Stimulated activated CD4-positive, alpha-beta T cell treated with anti-CD3 and anti-CD28 coated beads, Interleukin-2, amount 100 ng/mL, for 48 hours (primary cell): ENCODE data around the gene SF1.
"Not testable (repeated sequence)": the region's sequence is repeated elsewhere in the genome, so short reads cannot be mapped to it uniquely, and the experiment has no call there.

ENCODE experiments used
- DNase-seq, 2 donors: peaks; one replicate each; pipeline ENCODE4 v3.0.0-alpha.2; 2020

Gene SF1, protein sequence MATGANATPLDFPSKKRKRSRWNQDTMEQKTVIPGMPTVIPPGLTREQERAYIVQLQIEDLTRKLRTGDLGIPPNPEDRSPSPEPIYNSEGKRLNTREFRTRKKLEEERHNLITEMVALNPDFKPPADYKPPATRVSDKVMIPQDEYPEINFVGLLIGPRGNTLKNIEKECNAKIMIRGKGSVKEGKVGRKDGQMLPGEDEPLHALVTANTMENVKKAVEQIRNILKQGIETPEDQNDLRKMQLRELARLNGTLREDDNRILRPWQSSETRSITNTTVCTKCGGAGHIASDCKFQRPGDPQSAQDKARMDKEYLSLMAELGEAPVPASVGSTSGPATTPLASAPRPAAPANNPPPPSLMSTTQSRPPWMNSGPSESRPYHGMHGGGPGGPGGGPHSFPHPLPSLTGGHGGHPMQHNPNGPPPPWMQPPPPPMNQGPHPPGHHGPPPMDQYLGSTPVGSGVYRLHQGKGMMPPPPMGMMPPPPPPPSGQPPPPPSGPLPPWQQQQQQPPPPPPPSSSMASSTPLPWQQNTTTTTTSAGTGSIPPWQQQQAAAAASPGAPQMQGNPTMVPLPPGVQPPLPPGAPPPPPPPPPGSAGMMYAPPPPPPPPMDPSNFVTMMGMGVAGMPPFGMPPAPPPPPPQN

DNA sequence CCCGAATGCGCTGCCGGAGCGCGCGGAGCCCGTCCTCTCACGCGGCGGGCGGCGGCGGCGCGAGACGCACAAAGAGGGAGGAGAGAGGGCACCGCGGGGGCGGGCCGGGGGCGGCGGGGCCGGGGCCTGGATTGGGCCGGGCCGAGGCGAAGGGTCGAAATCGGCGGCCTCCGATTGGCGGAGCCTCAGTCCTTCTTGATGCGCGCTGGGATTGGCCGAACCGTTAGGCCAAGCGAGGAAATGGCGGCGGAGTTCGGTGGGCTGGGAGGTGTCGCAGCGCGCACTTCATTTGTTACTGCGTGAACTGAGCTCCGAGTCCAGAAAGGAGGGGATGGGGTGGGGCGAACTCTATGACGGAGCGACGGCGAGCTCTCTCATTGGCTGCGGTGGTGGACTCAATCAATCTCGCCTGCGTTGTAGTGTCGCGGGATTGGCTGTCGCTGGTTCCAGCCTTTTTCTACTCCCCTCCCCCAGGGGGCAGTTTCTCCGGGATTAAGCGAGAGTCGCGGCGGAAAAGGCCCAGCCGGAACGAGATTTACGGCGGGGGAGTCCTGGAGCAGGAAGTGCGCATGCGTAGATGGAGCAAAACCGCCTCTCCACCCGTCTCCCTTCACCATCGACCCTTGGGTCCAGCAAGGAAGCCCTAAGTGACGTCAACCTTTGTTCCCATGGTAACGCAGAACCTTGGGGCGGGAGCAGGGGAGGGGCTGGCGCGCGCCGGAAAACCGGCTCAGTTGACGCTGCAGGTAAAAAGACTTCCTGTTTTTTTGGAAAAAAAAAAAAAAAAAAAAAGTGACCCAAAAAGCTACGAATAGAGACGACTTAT, at the start of gene SF1:
Gene SF1, minus strand, starts transcription at position 70 of the 826 bp plus-strand sequence. CDS start 150 bp downstream, outside the sequence.
- peak; percentile 95 to 97 for DNase-seq

DNA sequence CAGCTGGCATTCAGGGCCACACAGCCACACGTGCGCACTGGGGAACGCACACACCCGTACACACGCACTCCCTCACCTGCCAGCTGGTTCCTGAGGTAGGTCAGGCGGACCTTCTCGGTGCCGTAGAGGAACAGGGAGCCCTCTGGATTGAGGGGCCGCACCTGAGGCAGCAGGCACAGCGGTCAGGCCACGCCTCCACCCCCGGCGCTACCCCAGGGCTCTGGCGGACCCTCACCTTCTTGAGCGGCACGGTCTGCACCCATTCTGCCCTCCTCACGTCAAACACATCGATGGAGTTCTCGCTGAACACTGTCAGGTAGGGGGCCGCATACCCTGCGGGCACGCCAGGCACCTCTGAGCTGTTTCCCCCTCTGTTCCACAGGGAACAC, 49.1 kb upstream of the SF1 start:
- DNase-seq = no peak

GRCh38 chr11:64826578-64827450, 48.5 kb upstream of the SF1 start:
- no peak for DNase-seq

DNA sequence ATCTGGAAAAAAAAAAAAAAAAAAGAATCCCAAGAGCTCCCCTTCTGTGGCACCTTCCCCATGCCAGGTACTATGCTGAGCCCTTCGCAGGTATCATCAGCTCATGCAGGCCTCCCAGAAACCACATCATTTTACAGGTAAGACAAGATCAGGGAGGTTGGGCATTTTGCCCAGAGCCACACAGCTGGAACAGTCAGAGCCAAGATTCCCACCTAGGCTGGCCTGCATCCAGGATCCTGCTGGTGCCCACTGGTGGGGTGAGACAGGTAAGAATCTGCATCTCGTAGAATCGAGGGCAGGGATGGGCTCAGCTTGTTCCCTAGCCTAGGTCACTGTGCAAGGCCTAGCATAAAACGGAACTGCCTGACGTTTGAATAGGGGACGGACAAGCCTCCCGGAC, 47.7 kb upstream of the SF1 start:
- no peak for DNase-seq

DNA sequence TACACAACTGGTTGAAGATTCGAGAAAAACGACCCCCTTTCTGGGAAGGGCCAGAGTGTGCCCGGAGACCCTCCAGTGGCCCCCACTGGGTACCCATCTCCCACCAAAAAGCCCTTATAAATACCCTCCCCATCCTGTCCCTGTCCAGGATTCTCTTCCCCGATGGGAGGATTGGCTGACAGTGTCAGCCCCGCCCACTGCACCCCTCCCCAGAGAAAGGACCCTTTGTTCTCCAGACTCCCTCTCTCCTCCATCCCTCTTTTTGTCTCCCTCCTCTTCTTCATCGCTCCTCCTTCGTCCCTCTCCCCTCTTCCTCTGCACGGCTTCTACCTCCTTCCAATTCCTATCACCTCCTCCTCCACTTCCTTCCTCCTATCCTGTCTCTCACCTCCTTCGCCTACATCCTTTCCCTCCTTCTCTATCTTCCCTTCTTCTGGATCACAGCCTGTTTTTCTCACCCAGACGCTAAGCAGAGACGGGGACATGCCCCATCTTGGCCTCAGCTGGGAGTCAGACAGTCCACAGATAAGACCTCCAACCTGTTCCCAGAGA, 45.3 kb upstream of the SF1 start:
- DNase-seq = no peak

DNA sequence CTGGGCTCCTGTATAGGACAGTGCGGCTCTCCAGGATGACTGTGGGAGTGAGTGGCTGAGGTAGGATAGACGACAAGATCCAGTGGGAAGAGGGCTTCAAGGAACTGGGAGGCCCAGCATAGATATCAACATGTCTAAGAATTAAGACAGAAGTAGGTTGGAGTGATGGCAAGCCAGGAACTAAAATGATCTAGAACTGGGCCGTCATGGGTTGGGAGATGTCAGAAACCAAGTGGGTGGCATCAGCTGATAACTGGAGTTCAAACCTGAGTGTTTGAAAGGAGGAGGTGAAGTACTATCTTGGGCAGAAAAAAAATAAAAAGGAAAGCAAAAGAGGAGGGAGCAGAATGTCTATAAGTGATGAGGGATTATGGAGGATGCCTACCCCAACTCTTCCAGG, 39.1 kb upstream of the SF1 start:
- DNase-seq = no peak

DNA sequence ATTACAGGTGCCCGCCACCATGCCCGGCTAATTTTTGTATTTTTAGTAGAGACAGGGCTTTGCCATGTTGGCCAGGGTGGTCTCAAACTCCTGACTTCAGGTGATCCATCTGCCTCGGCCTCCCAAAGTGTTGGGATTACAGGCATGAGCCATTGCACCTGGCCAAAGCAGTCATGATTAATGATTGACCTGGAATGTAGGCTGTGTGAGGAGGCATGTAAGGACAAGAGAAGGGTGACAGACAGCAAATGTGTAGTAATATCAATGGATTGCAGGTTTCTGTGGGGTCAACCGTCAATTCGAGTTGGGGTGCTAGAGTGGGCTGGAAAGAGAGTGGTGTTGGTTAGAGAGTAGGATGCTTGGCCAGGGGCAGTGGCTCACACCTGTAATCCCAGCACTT, 37.1 kb upstream of the SF1 start:
- not testable (repeated sequence) for DNase-seq

DNA sequence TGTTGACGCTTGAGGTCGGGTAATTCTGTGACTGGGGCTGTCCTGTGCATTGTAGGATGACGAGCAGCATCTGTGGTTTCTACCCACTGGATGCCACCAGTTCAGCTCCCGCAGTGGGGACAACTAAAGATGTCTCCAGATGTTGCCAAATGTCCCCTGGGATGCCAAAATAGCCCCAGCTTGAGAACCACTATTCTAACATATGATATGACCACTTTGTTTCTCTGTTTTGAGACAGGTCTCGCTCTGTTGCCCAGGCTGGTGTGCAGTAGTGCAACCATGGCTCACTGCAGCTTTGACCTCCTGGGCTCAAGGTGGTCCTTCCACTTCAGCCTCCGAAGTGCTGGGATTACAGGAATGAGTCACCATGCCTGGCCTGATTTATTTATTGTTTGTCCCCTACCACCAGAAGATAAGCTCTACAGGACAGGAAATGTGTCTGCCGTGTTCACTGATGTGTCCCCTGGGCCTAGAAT, 36.4 kb upstream of the SF1 start:
- DNase-seq = no peak

GRCh38 chr11:64813826-64814225, 35.5 kb upstream of the SF1 start:
- DNase-seq = no peak

DNA sequence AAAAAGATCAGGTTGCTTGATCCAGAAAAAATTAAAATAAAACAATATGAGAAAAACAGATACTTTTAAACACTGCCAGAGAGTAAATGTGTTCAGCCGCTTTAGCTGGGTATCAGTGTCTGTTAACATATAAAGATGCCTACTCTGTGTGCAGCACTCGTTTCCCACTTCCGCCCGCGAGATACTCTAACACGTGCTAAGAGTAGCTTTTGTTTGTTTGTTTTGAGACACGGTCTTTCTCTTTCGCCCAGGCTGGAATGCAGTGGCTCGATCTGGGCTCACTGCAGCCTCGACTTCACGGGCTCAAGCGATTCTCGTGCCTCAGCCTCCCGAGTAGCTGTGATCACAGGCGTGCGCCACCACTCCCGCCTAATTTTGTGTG, 32.5 kb upstream of the SF1 start:
- peak in 1 of 2 donors; percentile 8 for DNase-seq

DNA sequence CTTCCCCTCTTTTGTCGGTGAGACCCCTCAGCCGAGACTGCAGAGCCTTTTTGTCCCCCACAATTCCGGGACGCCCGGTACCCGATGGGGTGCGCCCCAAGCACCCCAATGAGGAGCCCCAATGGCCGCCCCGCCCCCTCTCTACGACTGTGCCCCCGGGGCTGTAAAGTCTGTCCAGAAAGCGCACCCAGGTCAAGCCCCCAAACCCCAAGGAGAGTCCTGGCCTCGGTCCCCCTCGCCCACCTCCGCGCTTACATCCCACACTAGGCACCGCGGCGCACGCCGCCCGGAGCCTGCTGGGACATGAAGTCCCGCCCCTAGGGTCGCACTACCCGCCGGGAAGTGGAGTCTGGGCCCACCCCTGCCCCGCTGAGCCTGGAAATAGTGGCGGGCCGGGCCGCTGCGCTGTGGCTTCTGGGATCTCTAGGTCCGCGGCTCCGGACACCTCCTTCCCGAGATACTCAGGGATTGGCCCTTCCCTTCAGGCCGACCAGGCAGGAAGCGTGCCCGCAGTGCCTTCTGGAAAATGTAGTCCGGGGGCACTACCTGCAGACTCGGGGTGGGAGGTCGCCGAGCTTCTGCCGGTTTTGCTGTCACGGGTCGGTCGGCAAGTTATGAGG, 32.0 kb upstream of the SF1 start, which contains the start of gene MEN1:
Gene MEN1, minus strand, starts transcription at position 281 of the 620 bp plus-strand sequence. CDS start 442 bp downstream, outside the sequence.
- peak; percentile 74 to 77 for DNase-seq

DNA sequence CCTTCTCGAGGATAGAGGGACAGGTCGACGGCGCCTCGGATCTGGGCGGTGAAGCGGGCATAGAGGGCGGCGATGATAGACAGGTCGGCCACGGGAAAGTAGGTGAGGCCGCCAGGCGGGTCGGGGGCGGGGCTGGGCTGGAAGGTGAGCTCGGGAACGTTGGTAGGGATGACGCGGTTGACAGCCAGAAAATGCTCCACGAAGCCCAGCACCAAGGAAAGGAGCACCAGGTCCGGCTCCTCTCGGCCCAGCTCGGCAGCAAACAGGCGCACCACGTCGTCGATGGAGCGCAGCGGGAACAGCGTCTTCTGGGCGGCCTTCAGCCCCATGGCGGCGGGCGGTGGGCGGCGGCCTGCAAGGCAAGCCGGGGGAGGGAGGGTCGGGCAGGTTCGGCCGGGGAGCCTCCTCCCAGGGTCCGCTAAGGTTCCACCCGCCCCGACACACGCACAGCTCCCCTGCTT, 31.5 kb upstream of the SF1 start:
- DNase-seq = peak in 1 of 2 donors; percentile 7

GRCh38 chr11:64805481-64805880, 27.1 kb upstream of the SF1 start:
- DNase-seq = no peak

DNA sequence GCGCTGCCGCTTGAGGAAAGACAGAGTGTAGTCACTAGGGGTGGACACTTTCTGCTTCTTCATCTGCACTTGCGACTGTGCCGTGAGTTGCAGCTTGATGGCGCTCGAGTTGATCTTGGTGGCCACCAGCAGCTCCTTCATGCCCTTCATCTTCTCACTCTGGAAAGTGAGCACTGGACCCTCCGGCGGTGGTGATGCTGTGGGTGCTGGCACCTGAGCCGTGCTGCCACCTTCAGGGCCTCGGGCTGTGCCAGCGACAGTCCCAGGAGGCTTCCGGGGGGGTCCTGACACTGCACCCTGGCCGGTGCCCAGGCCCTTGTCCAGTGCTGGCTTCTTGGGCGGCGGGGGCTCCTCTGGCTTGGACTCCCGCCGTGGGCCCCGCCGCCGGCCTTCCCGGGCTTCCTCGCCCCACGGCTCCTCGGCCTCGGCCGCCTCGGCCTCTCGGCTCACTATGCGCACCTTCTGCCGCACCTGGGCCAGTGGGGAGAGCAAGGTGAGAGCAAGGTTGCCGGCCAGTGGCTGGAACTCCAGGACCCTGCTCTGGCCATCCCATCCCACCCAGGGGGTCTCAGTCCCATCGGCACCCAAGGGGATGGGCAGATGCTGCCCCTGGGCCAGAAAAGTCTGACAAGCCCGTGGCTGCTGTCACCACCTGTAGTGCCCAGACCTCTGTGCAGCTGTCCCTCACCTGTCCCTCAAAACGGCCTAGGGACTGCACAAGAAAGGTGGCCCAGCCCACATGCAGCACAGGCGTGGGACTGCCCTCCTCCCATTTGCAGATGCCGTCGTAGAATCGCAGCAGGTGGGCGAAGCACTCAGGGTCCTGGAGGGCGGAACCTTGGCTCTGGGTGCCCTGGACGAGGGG, 26.2 kb upstream of the SF1 start:
- no peak for DNase-seq

DNA sequence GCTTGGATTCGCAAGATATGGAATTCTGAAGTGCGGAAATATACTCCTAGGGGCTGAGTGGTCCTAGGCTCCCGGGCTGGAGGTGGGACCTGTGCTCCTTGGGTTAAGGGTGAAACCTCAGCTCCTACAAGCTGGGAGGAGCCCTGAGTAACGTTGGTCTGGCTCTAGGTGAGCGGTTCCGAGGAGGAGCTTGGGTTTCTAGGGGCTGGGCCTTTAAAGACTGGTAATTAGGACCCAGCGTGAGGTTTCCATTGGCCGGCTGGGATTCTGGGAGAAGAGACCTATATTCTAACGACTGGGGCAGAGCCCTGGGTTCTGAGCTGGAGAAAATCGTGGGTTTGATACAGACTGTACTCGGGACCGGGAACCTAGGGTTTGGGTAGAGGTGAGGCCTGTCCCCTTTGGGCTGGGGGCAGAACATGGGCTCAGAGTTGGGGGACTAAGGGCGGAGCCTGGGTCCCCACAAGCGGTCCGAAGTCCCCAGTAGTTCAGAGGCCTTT, 25.6 kb upstream of the SF1 start:
- DNase-seq = no peak

DNA sequence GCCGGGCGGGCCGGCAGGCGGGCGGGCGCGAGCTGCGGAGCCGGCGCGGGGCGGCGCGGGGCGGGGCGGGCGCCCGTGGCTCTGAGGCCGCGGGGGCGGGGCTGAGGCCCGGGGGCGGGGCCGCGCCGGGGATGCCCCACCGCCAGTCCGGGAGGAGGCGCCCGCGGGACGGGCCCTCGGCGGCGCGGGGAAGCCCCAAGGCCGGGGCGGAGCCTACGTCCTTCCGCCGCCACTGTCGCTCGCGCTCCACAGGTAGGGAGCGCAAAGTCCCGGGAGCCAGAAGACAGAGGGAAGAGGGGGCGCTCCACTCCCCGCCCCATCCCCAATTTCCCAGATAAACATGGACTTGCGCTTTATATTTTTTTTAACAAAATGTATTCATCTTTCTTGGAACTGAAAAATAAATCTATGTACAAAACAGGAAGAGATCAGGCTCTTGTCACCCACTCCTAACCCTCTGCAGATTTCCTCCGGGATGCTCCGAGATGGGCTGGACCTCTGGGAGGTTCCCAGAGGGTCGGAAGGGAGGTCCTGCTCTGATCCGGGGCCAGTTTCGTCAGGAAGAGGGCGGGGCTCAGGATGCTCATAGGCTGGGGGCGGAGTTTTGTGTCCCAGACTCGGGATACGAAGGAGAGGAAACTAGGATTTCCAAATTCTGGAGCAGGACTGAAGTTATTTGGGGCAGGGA, 25.0 kb upstream of the SF1 start, which contains the start of gene MAP4K2:
Gene MAP4K2, minus strand, starts transcription at position 57 of the 688 bp plus-strand sequence. CDS start 65 bp downstream, outside the sequence.
- peak; percentile 79 to 87 for DNase-seq

DNA sequence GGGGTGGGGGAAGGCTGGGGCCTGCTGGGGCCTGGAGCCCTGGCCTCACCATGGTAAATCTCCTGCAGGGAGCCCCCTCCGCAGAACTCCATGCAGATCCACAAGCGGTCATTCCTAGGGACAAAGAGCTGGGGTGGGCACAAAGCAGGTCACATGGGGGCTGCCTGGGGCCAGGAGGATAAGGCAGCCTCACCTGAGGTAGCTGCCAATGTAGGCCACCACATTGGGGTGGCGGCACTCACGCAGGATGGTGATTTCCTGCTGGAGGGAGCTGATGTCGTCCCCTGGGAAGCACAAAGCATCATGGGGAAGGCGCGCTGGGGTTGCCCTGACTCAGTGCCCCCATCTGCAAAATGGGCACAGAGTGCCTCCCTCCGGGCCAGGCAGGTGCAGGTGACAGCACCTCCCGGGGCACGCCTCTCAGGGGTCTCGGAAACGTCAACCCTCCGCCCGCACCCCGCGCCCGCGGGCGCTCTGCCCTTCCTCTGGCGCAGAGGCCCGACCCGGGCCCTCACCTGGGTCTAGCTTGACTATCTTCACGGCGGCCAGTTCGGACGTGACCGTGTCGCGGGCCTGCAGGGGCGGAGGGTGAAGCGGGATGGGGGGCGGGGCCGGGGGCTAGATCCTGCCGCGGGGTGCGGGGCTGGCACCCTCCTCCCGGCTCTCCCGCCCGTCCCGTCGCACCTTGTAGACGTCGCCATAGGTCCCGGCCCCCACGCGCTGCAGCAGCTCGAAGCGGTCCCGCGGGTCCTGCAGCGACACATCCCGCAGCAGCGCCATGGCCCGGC, 24.2 kb upstream of the SF1 start:
- DNase-seq = peak in 1 of 2 donors; percentile 25
